ENCODE measurements around the gene CIAPIN1.

The CIAPIN1 gene

DNA sequence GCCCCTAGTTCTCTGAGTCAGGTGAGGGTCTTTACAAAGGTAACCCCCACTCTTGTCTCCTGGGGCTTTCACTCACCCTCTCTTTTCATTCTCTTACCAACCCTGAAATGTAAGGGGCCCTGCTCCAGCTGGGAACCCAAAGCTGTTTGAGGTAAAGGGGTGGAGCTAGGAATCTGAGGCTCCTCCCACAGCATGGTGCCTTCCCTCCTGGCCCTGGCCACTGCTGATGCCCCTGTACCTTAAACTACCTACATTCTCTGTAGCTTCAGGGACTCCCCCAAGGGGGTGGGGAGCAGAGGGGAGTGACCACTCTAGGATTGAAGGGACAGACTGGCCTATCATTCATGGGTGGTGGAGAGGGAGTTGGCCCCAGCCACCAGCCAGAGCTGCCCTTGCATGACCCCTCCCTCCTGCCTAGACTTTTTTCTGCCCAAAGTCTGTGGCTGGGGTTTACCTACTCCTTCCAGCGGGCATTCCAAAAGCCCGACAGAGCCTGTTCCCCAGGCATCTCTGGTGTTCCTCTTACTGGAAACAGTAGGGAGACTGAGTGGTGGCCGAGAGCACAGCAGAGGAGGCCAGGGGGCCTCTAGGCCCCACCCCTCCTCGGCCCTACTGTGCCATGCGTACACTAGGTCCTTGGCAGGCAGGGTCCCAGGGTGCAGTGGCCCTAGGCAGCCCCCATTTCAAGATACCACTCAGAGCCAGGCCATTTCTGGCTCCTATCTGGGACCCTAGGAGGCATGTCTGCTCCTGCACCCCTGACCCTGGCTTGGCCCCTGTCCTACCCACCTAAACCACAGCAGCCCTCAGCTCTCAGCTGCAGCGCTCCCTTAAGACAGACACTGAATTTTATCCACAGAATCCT is 29.6 kb upstream of the CIAPIN1 start:
- peak overlapping the region; percentile 67; the same call in 1 of the 2 replicates for H2AFZ ChIP-seq (ENCODE audit: low read length)
- no peaks in the 10 kb centered on the region for H3K9me3 ChIP-seq (replicated peaks; ENCODE audit: insufficient read depth, low read length)
- H3K36me3 ChIP-seq (replicated peaks; ENCODE audit: insufficient read depth, low read length): no peaks in the 10 kb centered on the region
- 0 out of 2 replicates have a peak, but pooled peaks cover 3% of the 10 kb centered on the region for H3K27me3 ChIP-seq (replicated peaks; ENCODE audit: insufficient read depth, low read length)
- no peaks in the 10 kb centered on the region; the same call in 1 of the 2 replicates for H3F3A ChIP-seq (ENCODE audit: insufficient read depth, low read length)
- DNase-seq: no peak
- peaks cover 9% of the 10 kb centered on the region; the same call in 1 of the 2 replicates for H3K4me1 ChIP-seq (ENCODE audit: low read length)
- no peak overlapping the region for H3K27ac ChIP-seq (ENCODE audit: low read length)
- TF ChIP-seq EZH2phosphoT487 (IDR thresholded peaks at IDR 0.05; ENCODE audit: low read length): no peak
- TF ChIP-seq EZH2 (optimal IDR thresholded peaks at IDR 0.05; ENCODE audit: low read depth, low read length): no peak
- TF ChIP-seq, protein P1, sequence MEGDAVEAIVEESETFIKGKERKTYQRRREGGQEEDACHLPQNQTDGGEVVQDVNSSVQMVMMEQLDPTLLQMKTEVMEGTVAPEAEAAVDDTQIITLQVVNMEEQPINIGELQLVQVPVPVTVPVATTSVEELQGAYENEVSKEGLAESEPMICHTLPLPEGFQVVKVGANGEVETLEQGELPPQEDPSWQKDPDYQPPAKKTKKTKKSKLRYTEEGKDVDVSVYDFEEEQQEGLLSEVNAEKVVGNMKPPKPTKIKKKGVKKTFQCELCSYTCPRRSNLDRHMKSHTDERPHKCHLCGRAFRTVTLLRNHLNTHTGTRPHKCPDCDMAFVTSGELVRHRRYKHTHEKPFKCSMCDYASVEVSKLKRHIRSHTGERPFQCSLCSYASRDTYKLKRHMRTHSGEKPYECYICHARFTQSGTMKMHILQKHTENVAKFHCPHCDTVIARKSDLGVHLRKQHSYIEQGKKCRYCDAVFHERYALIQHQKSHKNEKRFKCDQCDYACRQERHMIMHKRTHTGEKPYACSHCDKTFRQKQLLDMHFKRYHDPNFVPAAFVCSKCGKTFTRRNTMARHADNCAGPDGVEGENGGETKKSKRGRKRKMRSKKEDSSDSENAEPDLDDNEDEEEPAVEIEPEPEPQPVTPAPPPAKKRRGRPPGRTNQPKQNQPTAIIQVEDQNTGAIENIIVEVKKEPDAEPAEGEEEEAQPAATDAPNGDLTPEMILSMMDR (IDR thresholded peaks at IDR 0.05; ENCODE audit: low read length): no peak
- H3K4me2 ChIP-seq (ENCODE audit: low read depth, low read length): peak overlapping the region; percentile 78
- no peak overlapping the region for H3K4me3 ChIP-seq (ENCODE audit: low read length)
- no peaks in the 10 kb centered on the region for H3K9me2 ChIP-seq (replicated peaks; ENCODE audit: insufficient read depth, low read length)
- H3K9ac ChIP-seq (ENCODE audit: low read length): no peak overlapping the region
- H4K20me1 ChIP-seq (ENCODE audit: insufficient read depth, low read length): no peaks in the 10 kb centered on the region
- H3K79me2 ChIP-seq (ENCODE audit: low read length): no peaks in the 10 kb centered on the region

DNA sequence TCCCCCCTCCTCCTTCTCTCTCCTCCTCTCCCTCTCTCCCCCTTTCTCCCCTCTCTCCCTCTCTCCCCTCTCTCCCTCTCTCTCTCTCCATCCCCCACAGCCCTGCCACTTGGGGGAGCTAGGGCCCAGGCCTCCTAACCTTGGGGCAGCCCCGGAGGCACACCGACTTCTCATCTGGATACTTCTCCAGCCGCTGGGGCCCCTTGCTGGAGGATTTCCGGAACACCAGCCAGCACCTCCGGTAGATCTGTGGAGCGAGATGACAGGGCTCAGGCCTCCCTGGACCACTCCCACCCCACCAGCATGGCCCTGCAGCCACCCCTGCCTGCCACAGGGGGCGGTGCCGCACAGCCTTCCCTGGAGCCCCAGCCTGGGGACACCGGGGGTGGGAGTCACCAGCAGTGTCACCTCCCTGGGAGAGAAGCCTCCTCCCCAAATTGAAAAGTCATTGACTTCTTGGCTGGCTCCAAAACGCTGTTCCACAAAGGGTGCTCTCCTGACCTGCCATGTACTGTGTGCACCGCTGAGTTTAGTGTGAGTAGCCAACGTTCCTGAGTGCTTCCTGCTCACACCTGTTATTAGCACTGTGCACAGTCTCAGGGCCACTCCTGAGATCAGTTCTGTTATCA is 28.6 kb upstream of the CIAPIN1 start:
- Histone ChIP-seq H3K27ac (ENCODE audit: low read length) (no peak overlapping the region), H3K9me2 (replicated peaks; ENCODE audit: insufficient read depth, low read length) (no peaks in the 10 kb centered on the region), H2AFZ (ENCODE audit: low read length) (peak overlapping the region; percentile 67), H4K20me1 (ENCODE audit: insufficient read depth, low read length) (no peaks in the 10 kb centered on the region), H3K36me3 (replicated peaks; ENCODE audit: insufficient read depth, low read length) (no peaks in the 10 kb centered on the region), H3K4me3 (ENCODE audit: low read length) (peak overlapping the region; percentile 19; the same call in 1 of the 2 replicates), H3K4me2 (ENCODE audit: low read depth, low read length) (peak overlapping the region; percentile 78), H3K9ac (ENCODE audit: low read length) (no peak overlapping the region), H3K4me1 (ENCODE audit: low read length) (peaks cover 9% of the 10 kb centered on the region; the same call in 1 of the 2 replicates), H3K27me3 (replicated peaks; ENCODE audit: insufficient read depth, low read length) (no peaks in the 10 kb centered on the region), H3K9me3 (replicated peaks; ENCODE audit: insufficient read depth, low read length) (no peaks in the 10 kb centered on the region), H3F3A (ENCODE audit: insufficient read depth, low read length) (no peaks in the 10 kb centered on the region; the same call in 1 of the 2 replicates), H3K79me2 (ENCODE audit: low read length) (no peaks in the 10 kb centered on the region)
- peak; percentile 74 for DNase-seq
- TF ChIP-seq EZH2phosphoT487 (IDR thresholded peaks at IDR 0.05; ENCODE audit: low read length): no peak
- TF ChIP-seq, protein P1 (IDR thresholded peaks at IDR 0.05; ENCODE audit: low read length): peak; percentile 91

DNA sequence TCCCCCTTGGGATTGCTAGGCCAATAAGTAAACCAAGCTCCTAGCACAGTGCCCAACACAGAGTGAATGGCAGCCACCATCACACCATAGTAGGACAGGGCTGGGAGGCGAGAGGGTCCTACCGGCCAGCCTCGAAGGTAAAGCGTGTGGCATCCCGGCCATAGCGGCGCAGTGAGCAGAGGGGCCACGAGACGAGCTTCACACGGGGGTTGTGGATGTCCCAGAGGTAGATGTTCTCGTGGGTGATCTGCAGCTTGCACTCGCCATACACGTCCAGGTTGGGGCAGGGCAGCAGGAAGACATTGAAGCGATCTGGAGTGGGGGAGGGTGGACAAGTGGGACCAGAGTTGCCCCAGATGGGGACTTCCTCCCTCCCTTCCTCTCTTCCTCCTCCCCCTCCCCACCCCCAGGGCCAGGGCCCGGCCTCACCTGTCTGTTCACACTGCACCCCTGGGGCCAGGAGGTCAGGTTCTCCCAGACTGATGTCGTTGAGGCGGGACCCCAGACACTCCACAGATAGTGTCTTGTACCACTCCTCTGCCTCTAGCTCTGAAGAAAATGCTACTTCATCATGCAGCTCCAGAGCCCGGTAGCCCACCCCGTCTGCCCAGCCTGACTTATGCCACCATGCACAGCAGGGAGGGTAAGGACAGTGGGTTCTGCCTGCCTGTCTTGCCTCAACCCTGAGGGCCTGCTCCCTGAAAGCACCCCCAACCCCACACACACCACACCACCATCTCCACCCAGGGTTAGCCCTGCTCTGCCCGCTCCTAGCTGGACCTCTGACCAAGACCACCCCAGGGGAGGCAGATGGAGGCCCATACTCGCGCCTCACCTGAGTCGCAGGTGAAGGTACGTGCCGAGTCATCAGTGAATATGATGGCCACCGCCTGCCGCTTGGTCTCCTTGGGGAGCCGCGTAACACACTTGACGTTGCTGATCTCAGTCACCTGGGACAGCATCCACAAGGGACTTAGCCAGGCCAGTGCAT is 27.8 kb upstream of the CIAPIN1 start:
- 0 out of 2 replicates have a peak overlapping the region, but pooled peaks have one; percentile 67 for H2AFZ ChIP-seq (ENCODE audit: low read length)
- no peaks in the 10 kb centered on the region for H3K9me3 ChIP-seq (replicated peaks; ENCODE audit: insufficient read depth, low read length)
- no peak overlapping the region for H3K4me3 ChIP-seq (ENCODE audit: low read length)
- no peaks in the 10 kb centered on the region for H4K20me1 ChIP-seq (ENCODE audit: insufficient read depth, low read length)
- no peak for TF ChIP-seq EZH2phosphoT487 (IDR thresholded peaks at IDR 0.05; ENCODE audit: low read length)
- TF ChIP-seq EZH2 (optimal IDR thresholded peaks at IDR 0.05; ENCODE audit: low read depth, low read length): no peak
- TF ChIP-seq, protein P1 (IDR thresholded peaks at IDR 0.05; ENCODE audit: low read length): no peak
- H3K4me1 ChIP-seq (ENCODE audit: low read length): peaks cover 9% of the 10 kb centered on the region; the same call in 1 of the 2 replicates
- H3K9me2 ChIP-seq (replicated peaks; ENCODE audit: insufficient read depth, low read length): no peaks in the 10 kb centered on the region
- no peak overlapping the region for H3K27ac ChIP-seq (ENCODE audit: low read length)
- H3K9ac ChIP-seq (ENCODE audit: low read length): no peak overlapping the region
- no peak overlapping the region for H3K4me2 ChIP-seq (ENCODE audit: low read depth, low read length)
- no peak for DNase-seq
- H3K36me3 ChIP-seq (replicated peaks; ENCODE audit: insufficient read depth, low read length): no peaks in the 10 kb centered on the region; the same call in 1 of the 2 replicates
- H3K27me3 ChIP-seq (replicated peaks; ENCODE audit: insufficient read depth, low read length): no peaks in the 10 kb centered on the region
- H3K79me2 ChIP-seq (ENCODE audit: low read length): no peaks in the 10 kb centered on the region
- no peaks in the 10 kb centered on the region; the same call in 1 of the 2 replicates for H3F3A ChIP-seq (ENCODE audit: insufficient read depth, low read length)

Data from MM.1S (cell line).